K562 (cell line): ENCODE measurements around the gene TMEM41A. TPM values are rescaled to one million over a fixed set of nuclear protein-coding genes. Genes with fewer than 3 reads are reported as not detected.

Experiments
- ATAC-seq: fragments of 200-7000 bp; cut with Tn5 transposase; 3 replicates; pipeline ENCODE4 v1.9.1; 2020; ENCODE audit warnings: moderate library complexity
- Bru-seq: library from RNA; stranded (reverse); fragments of 400-500 nt; gene quantifications from one replicate; lab custom pipeline; 2021; lab: Mats Ljungman, UMichigan
- BruChase-seq, 2 experiments: library from RNA; stranded (reverse); fragments of 400-500 nt; gene quantifications; one replicate each; lab custom pipeline; 2021; lab: Mats Ljungman, UMichigan
- BruUV-seq: library from RNA; stranded (reverse); fragments of 400-500 nt; replicated peaks from 2 replicates; lab custom pipeline; 2021; lab: Mats Ljungman, UMichigan
- CTCF ChIA-PET: fragments of 300-600 bp; formaldehyde crosslinking; extraction: SDS; loops from one replicate; lab custom pipeline; 2021; ENCODE audit warnings: low intra/inter-chr PET ratio; lab: Yijun Ruan, JAX
- POLR2A ChIA-PET: fragments of 300-600, 350-650 bp; sonication (Branson Sonifier 250); formaldehyde crosslinking; extraction: SDS; loops from one replicate; lab custom pipeline; 2021; ENCODE audit warnings: antibody characterized with exemption, inconsistent platforms; lab: Yijun Ruan, JAX
- DNase-seq, 4 experiments: peaks; one replicate each; pipeline versions ENCODE4 v3.0.0 to v3.0.0-alpha.2; 2011 to 2018; ENCODE audit warnings: low spot score in 3 of 4, mixed read lengths in 3 of 4; ENCODE audit errors: extremely low read depth in 1 of 4
- FAIRE-seq: peaks from 2 replicates; lab custom pipeline; 2011; peaks lifted over from hg19 to GRCh38; lab: Jason Lieb, UNC
- H2AFZ ChIP-seq: 2 replicates; pipeline ENCODE4 v1.6.0; 2011; ENCODE audit warnings: low read depth, low read length, control low read depth, inconsistent platforms
- H3K27ac ChIP-seq: fragments of 200-600 bp; 3 replicates; pipeline ENCODE4 v1.8.0; 2011; ENCODE audit warnings: low read depth, mild to moderate bottlenecking, control low read depth, inconsistent platforms, low read length, moderate library complexity, mixed read lengths; ENCODE audit errors: extremely low read depth
- H3K27me3 ChIP-seq, 2 experiments: fragments of 300-600 bp in 1 of 2; 2 replicates in 1 of 2; 3 replicates in 1 of 2; pipeline versions ENCODE4 v1.6.0 to v1.8.0; 2011; ENCODE audit warnings: inconsistent platforms in 2 of 2, low read length in 2 of 2, mild to moderate bottlenecking in 1 of 2, mixed read lengths in 1 of 2, moderate library complexity in 1 of 2; ENCODE audit not compliant: control insufficient read depth in 2 of 2, insufficient read depth in 2 of 2
- H3K36me3 ChIP-seq: fragments of 300-600 bp; 3 replicates; pipeline ENCODE4 v1.8.0; 2011; ENCODE audit warnings: mild to moderate bottlenecking, low read length, inconsistent platforms; ENCODE audit not compliant: control insufficient read depth, insufficient read depth
- H3K4me1 ChIP-seq, 2 experiments: fragments of 200-600 bp in 1 of 2; replicated peaks in 1 of 2; 2 replicates in 1 of 2; 3 replicates in 1 of 2; pipeline versions ENCODE4 v1.5.1 to v1.8.0; 2011; ENCODE audit warnings: inconsistent platforms in 2 of 2, low read length in 2 of 2, mild to moderate bottlenecking in 1 of 2, mixed read lengths in 1 of 2, moderate library complexity in 1 of 2; ENCODE audit not compliant: control insufficient read depth in 2 of 2, insufficient read depth in 2 of 2
- H3K4me2 ChIP-seq: 2 replicates; pipeline ENCODE4 v1.6.1; 2011; ENCODE audit warnings: low read length, control low read depth, inconsistent platforms, mixed read lengths; ENCODE audit not compliant: insufficient read depth
- H3K4me3 ChIP-seq: fragments of 200-600 bp; sonication (generic), shearing (Covaris generic); 2 replicates; pipeline ENCODE4 v1.5.1; 2016; ENCODE audit warnings: control low read depth, inconsistent platforms
- H3K79me2 ChIP-seq: fragments of 200-600 bp; 3 replicates; pipeline ENCODE4 v1.8.0; 2011; ENCODE audit warnings: low read length, inconsistent platforms; ENCODE audit not compliant: control insufficient read depth, insufficient read depth
- H3K9ac ChIP-seq, 2 experiments: 2 replicates each; pipeline versions ENCODE4 v1.6.0 to v1.6.1; 2011; ENCODE audit warnings: low read depth in 2 of 2, low read length in 2 of 2, control low read depth in 1 of 2, inconsistent platforms in 1 of 2, mild to moderate bottlenecking in 1 of 2, mixed read lengths in 1 of 2; ENCODE audit not compliant: insufficient read depth in 1 of 2
- H3K9me1 ChIP-seq: one replicate; pipeline ENCODE4 v1.6.0; 2011; ENCODE audit warnings: inconsistent platforms, mild to moderate bottlenecking, low read length, moderate library complexity; ENCODE audit not compliant: control insufficient read depth, insufficient read depth
- H3K9me3 ChIP-seq: replicated peaks from 2 replicates; pipeline ENCODE4 v1.5.1; 2011; ENCODE audit warnings: low read depth, low read length, inconsistent platforms; ENCODE audit not compliant: control insufficient read depth, insufficient read depth
- H4K20me1 ChIP-seq: replicated peaks from 2 replicates; pipeline ENCODE4 v1.6.1; 2011; ENCODE audit warnings: low read length, inconsistent platforms, mixed read lengths; ENCODE audit not compliant: control insufficient read depth, insufficient read depth
- ARID4B ChIP-seq: sonication (generic); formaldehyde crosslinking; IDR thresholded peaks from 2 replicates; pipeline ENCODE4 v1.8.0; 2022; ENCODE audit warnings: mild to moderate bottlenecking, missing genetic modification reagents
- HCFC1 ChIP-seq: IDR thresholded peaks from 2 replicates; pipeline ENCODE4 v1.6.1; 2012; ENCODE audit warnings: low read depth, low read length, improper control_type of control experiment
- IRF2 ChIP-seq: sonication (generic); formaldehyde crosslinking; IDR thresholded peaks from 2 replicates; pipeline ENCODE4 v1.8.1; 2022; ENCODE audit warnings: mild to moderate bottlenecking, missing genetic modification reagents
- KDM5B ChIP-seq: fragments of 200-600 bp; sonication (generic); IDR thresholded peaks from 2 replicates; pipeline ENCODE4 v1.6.1; 2012; ENCODE audit warnings: low read depth, mild to moderate bottlenecking, moderate library complexity, low read length, control low read depth, inconsistent platforms; ENCODE audit not compliant: insufficient replicate concordance
- SMAD4 ChIP-seq: fragments of 250-450 bp; sonication (Bioruptor Pico); conservative IDR thresholded peaks from 2 replicates; pipeline ENCODE4 v1.8.0; 2021; ENCODE audit warnings: inconsistent platforms, mild to moderate bottlenecking, moderate library complexity
- YBX1 ChIP-seq: fragments of 450-650 bp; IDR thresholded peaks from 2 replicates; pipeline ENCODE4 v1.7.1; 2016; ENCODE audit warnings: mild to moderate bottlenecking
- ZNF512 ChIP-seq: IDR thresholded peaks from 2 replicates; pipeline ENCODE4 v1.6.1; 2016; ENCODE audit warnings: missing genetic modification characterization, missing compliant biosample characterization
- ZNF717 ChIP-seq: fragments of 250-450 bp; sonication (Bioruptor Pico); IDR thresholded peaks from 2 replicates; pipeline ENCODE4 v1.5.0; 2021
- ZNF780A ChIP-seq: fragments of 250-450 bp; sonication (Bioruptor Pico); IDR thresholded peaks from 2 replicates; pipeline ENCODE4 v1.5.0; 2021; ENCODE audit warnings: mild to moderate bottlenecking
- WGBS: fragments of 100-300 bp; shearing (Covaris generic); methylation state at CpG from one replicate; pipeline ENCODE4 v1.1.6; 2016; ENCODE audit warnings: low coverage, mixed read lengths; ENCODE audit not compliant: insufficient coverage; ENCODE audit errors: missing lambda C conversion rate; 5-methylcytosine and 5-hydroxymethylcytosine counted together
- in situ Hi-C: fragments of 300-500 bp; cut with MboI; formaldehyde crosslinking; loops from 4 replicates; pipeline ENCODE4 v1.15.0; 2018; ENCODE audit warnings: inconsistent platforms, mixed read lengths
- intact Hi-C: fragments of 100-400 bp; cut with micrococcal nuclease; formaldehyde crosslinking; loops from 2 replicates; pipeline ENCODE4 v1.14.2; 2022
- long read RNA-seq, 3 experiments: library from polyadenylated mRNA in 2 of 3; library from RNA in 1 of 3; unstranded in 2 of 3; stranded (forward) in 1 of 3; transcript quantifications; one replicate each; pipeline ENCODE4 v2.0.0, GENCODE V29; 2019 to 2022
- polyA minus RNA-seq, 3 experiments: library from RNA; depleted of rRNA, polyadenylated mRNA; stranded (reverse); fragments of >200 nt; gene quantifications; 2 replicates each; pipeline ENCODE4 v1.2.3, GENCODE V29; 2011
- polyA plus RNA-seq, 8 experiments: library from polyadenylated mRNA; depleted of rRNA in 4 of 8; stranded (reverse) in 5 of 8; unstranded in 3 of 8; fragments of >200 nt; fragmentation: Nextera tagmentation in 2 of 8; fragmentation: Illumina TruSeq in 1 of 8; extraction: Ambion mirVana in 2 of 8; extraction: Trizol in 1 of 8; gene quantifications; 2 replicates each; pipeline versions ENCODE4 v1.2.1 to v1.2.3, GENCODE V29; 2011 to 2014; ENCODE audit warnings: inconsistent platforms in 1 of 8, missing spikeins in 1 of 8
- total RNA-seq, 7 experiments: library from RNA; depleted of rRNA in 6 of 7; stranded (reverse); fragments of >200 nt in 6 of 7; fragmentation: Illumina TruSeq in 2 of 7; extraction: Trizol in 2 of 7; gene quantifications; 2 replicates each; pipeline versions ENCODE4 v1.2.1 to v1.2.3, GENCODE V29; 2011 to 2021; ENCODE audit warnings: low replicate concordance in 1 of 7

The TMEM41A gene
- total RNA-seq (2011; cell fraction: chromatin; rRNA removed; ENCODE audit: low replicate concordance): 137 and 152 TPM in 2 replicates
- 103 and 106 TPM in 2 replicates for total RNA-seq (2011; cell fraction: nucleolus; rRNA removed)
- 145 and 197 TPM in 2 replicates for total RNA-seq (2011; cell fraction: nucleoplasm; rRNA removed)
- total RNA-seq (2014; rRNA removed) (22.5 and 27.6 TPM in 2 replicates), total RNA-seq (2014; rRNA removed; fragmentation: Illumina TruSeq; extraction: Trizol) (31.5 and 34.0 TPM in 2 replicates), total RNA-seq (2015; rRNA removed; fragmentation: Illumina TruSeq; extraction: Trizol) (30.1 and 30.7 TPM in 2 replicates), total RNA-seq (2021) (32.3 and 33.8 TPM in 2 replicates), polyA plus RNA-seq (2011; rRNA removed) (59.3 and 65.9 TPM in 2 replicates), polyA plus RNA-seq (2014; fragmentation: Illumina TruSeq; extraction: Trizol) (36.3 and 39.9 TPM in 2 replicates), polyA plus RNA-seq (2014; fragmentation: Nextera tagmentation; extraction: Ambion mirVana) (10 to 100 TPM; 23.1 to 30.6 TPM), polyA plus RNA-seq (2014; rRNA removed) (36.2 and 39.6 TPM in 2 replicates), polyA minus RNA-seq (2011; rRNA and poly(A)+ RNA removed) (80.5 and 81.1 TPM in 2 replicates), Bru-seq, nascent RNA (percentile 95 among the genes with signal in this experiment), BruChase-seq, experiment 1, labeled RNA remaining after a 2-hour chase (percentile 91 among the genes with signal in this experiment), BruChase-seq, experiment 2, labeled RNA remaining after a 6-hour chase (percentile 93 among the genes with signal in this experiment)
- 63.8 and 82.9 TPM in 2 replicates for polyA plus RNA-seq (2011; cell fraction: cytosol; rRNA removed)
- 41.1 and 62.8 TPM in 2 replicates for polyA plus RNA-seq (2011; cell fraction: nucleus; rRNA removed)
- polyA plus RNA-seq (2012): 28.5 and 32.6 TPM in 2 replicates
- 21.2 and 29.0 TPM in 2 replicates for polyA minus RNA-seq (2011; cell fraction: cytosol; rRNA and poly(A)+ RNA removed)
- polyA minus RNA-seq (2011; cell fraction: nucleus; rRNA and poly(A)+ RNA removed): 27.1 and 43.7 TPM in 2 replicates
- long read RNA-seq, experiment 1, transcript TMEM41A-203 (5 exons, 2,827 nt): major isoform, 65 of 202 reads
- long read RNA-seq, experiment 1, partial matches to known transcripts: 127 of 202 reads
- long read RNA-seq, experiment 1, other reads (novel, unspliced or antisense): 9 of 202 reads
- long read RNA-seq, experiment 2, transcript TMEM41A-203 (5 exons, 2,827 nt): major isoform, 13 of 59 reads
- long read RNA-seq, experiment 2, partial matches to known transcripts: 6 of 59 reads
- long read RNA-seq, experiment 2, other reads (novel, unspliced or antisense): 39 of 59 reads
- long read RNA-seq, experiment 3, transcript TMEM41A-203 (5 exons, 2,827 nt): major isoform, 37 of 46 reads
- long read RNA-seq, experiment 3, partial matches to known transcripts: 0 of 46 reads
- long read RNA-seq, experiment 3, other reads (novel, unspliced or antisense): 9 of 46 reads

GRCh38 chr3:185498503-185499396 is at the start of gene TMEM41A:
Gene TMEM41A (minus strand): TSS chr3:185499035. CDS start chr3:185498961, 74 bp downstream.
- peak; percentile 98 for ATAC-seq
- peak within 1 kb of the TSS; percentile 99 for H2AFZ ChIP-seq
- DNase-seq: peak; percentile 94 to 98 (median 98)
- peaks cover 23 to 25% of the 10 kb centered on the region in 2 experiments for H3K4me1 ChIP-seq
- 2% methylated on average over 70 of the region's 82 CpGs for WGBS
- H3K9me1 ChIP-seq: no peaks in the 10 kb centered on the region
- ChIA-PET POLR2A (interaction anchor here (0.6 to 1.4 kb wide), 11 partner anchors 9 to 1329 kb away, joined by 3 to 6 read pairs (median 4); no protein-coding TSS in a partner anchor), CTCF (no interaction called here)
- no peaks in the 10 kb centered on the region for H3K27me3 ChIP-seq
- peak; percentile 67 for FAIRE-seq
- BruUV-seq: TSS peak; percentile 52
- H3K79me2 ChIP-seq: peaks cover 33% of the 10 kb centered on the region
- peaks cover 5% of the 10 kb centered on the region; the same call in 1 of the 2 replicates for H4K20me1 ChIP-seq
- H3K4me3 ChIP-seq: peak within 1 kb of the TSS; percentile 100
- H3K27ac ChIP-seq: peak within 1 kb of the TSS; percentile 91
- peak within 1 kb of the TSS; percentile 96 to 99 for H3K9ac ChIP-seq
- intact Hi-C loops: loop anchor here (1.0 to 2.0 kb wide), 3 partner anchors 38 to 60 kb away; partner anchors contain the start of gene LIPH
- H3K4me2 ChIP-seq: peak within 1 kb of the TSS; percentile 93
- H3K36me3 ChIP-seq: peaks cover 38% of the 10 kb centered on the region
- in situ Hi-C loops: no loop called here
- H3K9me3 ChIP-seq: no peaks in the 10 kb centered on the region
- TF ChIP-seq KDM5B (peak; percentile 96), ARID4B (CRISPR knock-in tag) (peak; percentile 89; the same call in 1 of the 2 replicates), IRF2 (CRISPR knock-in tag) (no peak), ZNF512 (no peak), SMAD4 (CRISPR knock-in tag) (peak; percentile 84), ZNF780A (no peak), HCFC1 (peak; percentile 90), YBX1 (no peak), ZNF717 (CRISPR knock-in tag) (no peak)
